ENCODE data around the gene FAM210B. TPM values are rescaled to one million over a fixed set of nuclear protein-coding genes. Genes with fewer than 3 reads are reported as not detected.

The FAM210B gene
- total and polyA plus RNA-seq, 10 of the 15 experiments (the other 5 are each of a cell fraction or from before 2014, with no cell fraction given) = 0.13 to 1.4 (median 0.68) TPM

DNA sequence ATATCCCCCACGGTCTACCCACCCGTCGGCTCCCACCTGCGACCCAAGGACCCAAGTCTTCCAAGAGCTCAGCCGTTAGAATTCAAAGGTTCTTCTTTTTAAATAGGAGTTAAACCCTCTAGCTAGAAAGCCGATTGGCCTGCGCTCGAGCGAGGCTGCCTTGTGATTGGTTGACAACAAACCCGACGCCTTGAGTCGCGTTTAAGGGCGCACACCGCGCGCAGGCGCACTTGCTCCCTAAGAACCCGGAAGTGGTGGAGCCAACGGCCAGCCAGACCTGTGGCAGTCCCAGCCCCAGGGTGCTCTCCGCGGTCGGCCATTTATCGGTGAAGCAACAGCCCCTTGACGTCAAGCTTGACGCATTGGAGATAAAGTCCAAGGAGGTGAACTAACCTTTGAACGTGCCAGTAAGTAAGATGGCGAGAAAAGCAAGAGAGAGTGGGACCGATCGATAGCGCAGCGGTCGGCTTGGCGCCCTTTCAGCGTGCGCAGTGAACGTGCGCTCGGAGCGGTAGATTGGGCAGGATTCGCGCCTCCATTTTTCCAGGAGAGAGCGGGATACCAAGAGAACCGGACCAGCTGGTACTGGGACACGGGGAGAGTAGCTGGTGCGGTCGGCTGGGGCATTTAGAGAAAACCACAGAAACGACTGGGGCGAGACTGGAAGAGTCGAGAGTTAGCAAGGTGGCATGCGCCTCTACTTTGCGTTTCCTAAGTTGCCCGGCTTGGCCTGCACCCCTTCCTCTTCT is 33.5 kb downstream of the FAM210B start, which contains the start of the genes AURKA and CSTF1 (continued):
- TF ChIP-seq, protein P1, sequence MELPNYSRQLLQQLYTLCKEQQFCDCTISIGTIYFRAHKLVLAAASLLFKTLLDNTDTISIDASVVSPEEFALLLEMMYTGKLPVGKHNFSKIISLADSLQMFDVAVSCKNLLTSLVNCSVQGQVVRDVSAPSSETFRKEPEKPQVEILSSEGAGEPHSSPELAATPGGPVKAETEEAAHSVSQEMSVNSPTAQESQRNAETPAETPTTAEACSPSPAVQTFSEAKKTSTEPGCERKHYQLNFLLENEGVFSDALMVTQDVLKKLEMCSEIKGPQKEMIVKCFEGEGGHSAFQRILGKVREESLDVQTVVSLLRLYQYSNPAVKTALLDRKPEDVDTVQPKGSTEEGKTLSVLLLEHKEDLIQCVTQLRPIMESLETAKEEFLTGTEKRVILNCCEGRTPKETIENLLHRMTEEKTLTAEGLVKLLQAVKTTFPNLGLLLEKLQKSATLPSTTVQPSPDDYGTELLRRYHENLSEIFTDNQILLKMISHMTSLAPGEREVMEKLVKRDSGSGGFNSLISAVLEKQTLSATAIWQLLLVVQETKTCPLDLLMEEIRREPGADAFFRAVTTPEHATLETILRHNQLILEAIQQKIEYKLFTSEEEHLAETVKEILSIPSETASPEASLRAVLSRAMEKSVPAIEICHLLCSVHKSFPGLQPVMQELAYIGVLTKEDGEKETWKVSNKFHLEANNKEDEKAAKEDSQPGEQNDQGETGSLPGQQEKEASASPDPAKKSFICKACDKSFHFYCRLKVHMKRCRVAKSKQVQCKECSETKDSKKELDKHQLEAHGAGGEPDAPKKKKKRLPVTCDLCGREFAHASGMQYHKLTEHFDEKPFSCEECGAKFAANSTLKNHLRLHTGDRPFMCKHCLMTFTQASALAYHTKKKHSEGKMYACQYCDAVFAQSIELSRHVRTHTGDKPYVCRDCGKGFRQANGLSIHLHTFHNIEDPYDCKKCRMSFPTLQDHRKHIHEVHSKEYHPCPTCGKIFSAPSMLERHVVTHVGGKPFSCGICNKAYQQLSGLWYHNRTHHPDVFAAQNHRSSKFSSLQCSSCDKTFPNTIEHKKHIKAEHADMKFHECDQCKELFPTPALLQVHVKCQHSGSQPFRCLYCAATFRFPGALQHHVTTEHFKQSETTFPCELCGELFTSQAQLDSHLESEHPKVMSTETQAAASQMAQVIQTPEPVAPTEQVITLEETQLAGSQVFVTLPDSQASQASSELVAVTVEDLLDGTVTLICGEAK (IDR thresholded peaks at IDR 0.05; ENCODE audit: borderline replicate concordance) = no peak; the same call in 1 of the 2 replicates
- TF ChIP-seq, protein P2, sequence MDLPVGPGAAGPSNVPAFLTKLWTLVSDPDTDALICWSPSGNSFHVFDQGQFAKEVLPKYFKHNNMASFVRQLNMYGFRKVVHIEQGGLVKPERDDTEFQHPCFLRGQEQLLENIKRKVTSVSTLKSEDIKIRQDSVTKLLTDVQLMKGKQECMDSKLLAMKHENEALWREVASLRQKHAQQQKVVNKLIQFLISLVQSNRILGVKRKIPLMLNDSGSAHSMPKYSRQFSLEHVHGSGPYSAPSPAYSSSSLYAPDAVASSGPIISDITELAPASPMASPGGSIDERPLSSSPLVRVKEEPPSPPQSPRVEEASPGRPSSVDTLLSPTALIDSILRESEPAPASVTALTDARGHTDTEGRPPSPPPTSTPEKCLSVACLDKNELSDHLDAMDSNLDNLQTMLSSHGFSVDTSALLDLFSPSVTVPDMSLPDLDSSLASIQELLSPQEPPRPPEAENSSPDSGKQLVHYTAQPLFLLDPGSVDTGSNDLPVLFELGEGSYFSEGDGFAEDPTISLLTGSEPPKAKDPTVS (IDR thresholded peaks at IDR 0.05; ENCODE audit: low read depth, low read length) = 0 out of 2 replicates have a peak, but pooled peaks have one; percentile 45
- TF ChIP-seq ASH2L (IDR thresholded peaks at IDR 0.05; ENCODE audit: borderline replicate concordance, low read depth) (no peak), CHD1 (IDR thresholded peaks at IDR 0.05; ENCODE audit: low read depth, low read length) (no peak), FOXM1 (IDR thresholded peaks at IDR 0.05; ENCODE audit: low read depth, low read length) (peak; percentile 66; the same call in 1 of the 2 replicates), STAT1 (conservative IDR thresholded peaks at IDR 0.05) (no peak), HDGF (IDR thresholded peaks at IDR 0.05) (no peak), TCF3 (IDR thresholded peaks at IDR 0.05; ENCODE audit: borderline replicate concordance, insufficient read depth, low read depth, low read length) (no peak), IRF4 (IDR thresholded peaks at IDR 0.05; ENCODE audit: low read depth, low read length) (0 out of 2 replicates have a peak, but pooled peaks have one; percentile 28), ZBED1 (IDR thresholded peaks at IDR 0.05; ENCODE audit: borderline replicate concordance) (no peak), YBX1 (IDR thresholded peaks at IDR 0.05) (no peak), ZZZ3 (IDR thresholded peaks at IDR 0.05; ENCODE audit: control insufficient read depth, insufficient read length, low read depth) (no peak), RAD21 (IDR thresholded peaks at IDR 0.05; ENCODE audit: insufficient read depth, low read depth, low read length) (no peak), SPI1 (IDR thresholded peaks at IDR 0.05; ENCODE audit: borderline replicate concordance, insufficient read depth, low read depth, low read length) (peak; percentile 45; the same call in 1 of the 2 replicates), HDAC2 (IDR thresholded peaks at IDR 0.05) (0 out of 2 replicates have a peak, but pooled peaks have one; percentile 89), STAT3 (IDR thresholded peaks at IDR 0.05; ENCODE audit: low read depth, low read length) (no peak), SMAD1 (IDR thresholded peaks at IDR 0.05; ENCODE audit: low read depth, partially characterized antibody) (no peak)
- TF ChIP-seq, protein P3, sequence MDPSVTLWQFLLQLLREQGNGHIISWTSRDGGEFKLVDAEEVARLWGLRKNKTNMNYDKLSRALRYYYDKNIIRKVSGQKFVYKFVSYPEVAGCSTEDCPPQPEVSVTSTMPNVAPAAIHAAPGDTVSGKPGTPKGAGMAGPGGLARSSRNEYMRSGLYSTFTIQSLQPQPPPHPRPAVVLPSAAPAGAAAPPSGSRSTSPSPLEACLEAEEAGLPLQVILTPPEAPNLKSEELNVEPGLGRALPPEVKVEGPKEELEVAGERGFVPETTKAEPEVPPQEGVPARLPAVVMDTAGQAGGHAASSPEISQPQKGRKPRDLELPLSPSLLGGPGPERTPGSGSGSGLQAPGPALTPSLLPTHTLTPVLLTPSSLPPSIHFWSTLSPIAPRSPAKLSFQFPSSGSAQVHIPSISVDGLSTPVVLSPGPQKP (IDR thresholded peaks at IDR 0.05; ENCODE audit: low read depth, low read length) = peak; percentile 56; the same call in 1 of the 2 replicates
- TF ChIP-seq, protein P4, sequence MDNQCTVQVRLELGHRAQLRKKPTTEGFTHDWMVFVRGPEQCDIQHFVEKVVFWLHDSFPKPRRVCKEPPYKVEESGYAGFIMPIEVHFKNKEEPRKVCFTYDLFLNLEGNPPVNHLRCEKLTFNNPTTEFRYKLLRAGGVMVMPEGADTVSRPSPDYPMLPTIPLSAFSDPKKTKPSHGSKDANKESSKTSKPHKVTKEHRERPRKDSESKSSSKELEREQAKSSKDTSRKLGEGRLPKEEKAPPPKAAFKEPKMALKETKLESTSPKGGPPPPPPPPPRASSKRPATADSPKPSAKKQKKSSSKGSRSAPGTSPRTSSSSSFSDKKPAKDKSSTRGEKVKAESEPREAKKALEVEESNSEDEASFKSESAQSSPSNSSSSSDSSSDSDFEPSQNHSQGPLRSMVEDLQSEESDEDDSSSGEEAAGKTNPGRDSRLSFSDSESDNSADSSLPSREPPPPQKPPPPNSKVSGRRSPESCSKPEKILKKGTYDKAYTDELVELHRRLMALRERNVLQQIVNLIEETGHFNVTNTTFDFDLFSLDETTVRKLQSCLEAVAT (IDR thresholded peaks at IDR 0.05) = peak; percentile 100
